HG02884 (cell line): ENCODE measurements around the gene TBC1D16.

ENCODE experiments used
- ATAC-seq: cut with Tn5 transposase; IDR thresholded peaks from one replicate; pipeline ENCODE4 v1.9.1; 2021; ENCODE audit warnings: mild to moderate bottlenecking, moderate library complexity; ENCODE audit not compliant: unreplicated experiment

Gene TBC1D16

DNA sequence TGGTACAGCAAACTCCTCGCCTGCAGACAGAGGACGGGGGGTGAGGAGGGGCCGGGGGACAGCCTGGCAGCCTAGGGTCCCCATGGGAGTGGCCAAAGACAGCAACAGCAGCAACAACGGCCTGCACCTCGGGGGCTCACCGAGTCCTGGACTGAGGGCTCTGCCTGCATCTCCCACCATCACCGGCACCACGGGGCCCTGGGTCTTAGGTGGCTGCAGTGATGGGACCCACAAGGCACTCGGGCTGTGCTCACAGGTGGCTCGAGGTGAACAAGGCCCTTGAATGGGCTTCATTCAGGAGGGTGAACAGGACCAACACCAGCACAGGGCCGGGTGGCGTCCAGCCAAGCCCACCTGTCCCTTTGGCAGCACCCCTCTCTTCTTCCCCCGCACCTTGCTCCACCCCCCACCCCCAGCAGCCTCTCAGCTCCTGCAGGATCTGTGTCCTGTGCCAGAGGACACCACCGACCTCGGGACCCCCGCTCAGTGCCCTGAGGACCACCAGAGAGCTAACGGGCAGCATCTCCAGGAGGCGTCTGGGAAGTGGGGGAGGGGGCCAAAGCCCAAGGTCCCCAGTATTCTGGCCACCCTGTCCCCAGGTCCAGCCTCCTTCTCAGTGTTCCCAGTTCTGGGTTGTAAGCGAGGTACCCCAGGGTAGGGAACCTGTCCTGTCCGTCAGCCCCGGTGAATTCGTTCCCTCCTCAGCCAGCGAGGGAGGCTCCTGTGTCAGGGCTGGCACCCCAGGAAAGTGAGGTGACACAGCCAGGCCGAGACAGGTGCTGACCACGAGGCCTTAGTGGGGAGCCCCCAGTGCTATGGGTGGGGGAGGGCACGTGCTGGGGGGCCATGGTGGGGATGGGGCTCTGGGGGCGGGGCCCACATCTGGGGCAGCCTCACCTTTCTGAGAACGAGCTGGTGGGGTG lies 94.3 kb downstream of the TBC1D16 start:
- ATAC-seq = no peak

GRCh38 chr17:79940459-79941087 lies 95.1 kb downstream of the TBC1D16 start:
- ATAC-seq = no peak

DNA sequence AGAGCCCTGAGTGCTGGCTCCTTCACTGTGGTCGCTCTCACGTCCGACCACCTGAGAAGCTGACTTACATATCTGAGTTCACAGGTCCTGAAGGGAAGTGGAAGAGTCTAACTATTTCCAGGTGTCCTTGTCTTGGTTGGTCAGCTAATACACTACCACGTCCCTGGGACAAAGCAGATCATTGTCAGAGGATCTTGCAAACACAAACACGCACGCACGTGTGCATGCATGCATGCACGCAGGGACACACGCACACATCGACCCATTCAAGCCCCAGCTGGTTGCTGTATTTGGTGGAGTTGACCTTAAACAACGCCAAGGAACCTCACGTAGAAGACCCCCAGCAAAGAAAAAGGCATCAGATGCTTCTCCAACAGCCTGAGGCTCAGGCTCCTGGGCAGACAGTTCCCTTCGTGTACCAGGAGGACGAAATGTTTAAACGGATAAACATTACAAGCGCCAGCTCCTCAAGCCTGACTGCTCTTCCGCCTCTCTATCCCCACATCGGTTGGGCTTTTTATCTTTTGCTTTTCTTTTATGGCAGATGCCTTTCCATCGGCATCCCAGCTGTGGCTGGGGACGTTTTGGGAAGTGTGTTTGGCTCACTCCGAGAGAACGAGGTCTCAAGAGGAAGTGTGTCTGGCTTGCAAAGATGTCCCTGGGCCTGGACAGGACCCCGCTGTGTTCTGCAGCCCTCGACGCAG lies 95.8 kb downstream of the TBC1D16 start:
- no peak for ATAC-seq

- no peak for ATAC-seq
Measured at GRCh38 chr17:79939094-79939435, 96.6 kb downstream of the TBC1D16 start.

GRCh38 chr17:79938336-79939093 lies 97.2 kb downstream of the TBC1D16 start:
- no peak for ATAC-seq

DNA sequence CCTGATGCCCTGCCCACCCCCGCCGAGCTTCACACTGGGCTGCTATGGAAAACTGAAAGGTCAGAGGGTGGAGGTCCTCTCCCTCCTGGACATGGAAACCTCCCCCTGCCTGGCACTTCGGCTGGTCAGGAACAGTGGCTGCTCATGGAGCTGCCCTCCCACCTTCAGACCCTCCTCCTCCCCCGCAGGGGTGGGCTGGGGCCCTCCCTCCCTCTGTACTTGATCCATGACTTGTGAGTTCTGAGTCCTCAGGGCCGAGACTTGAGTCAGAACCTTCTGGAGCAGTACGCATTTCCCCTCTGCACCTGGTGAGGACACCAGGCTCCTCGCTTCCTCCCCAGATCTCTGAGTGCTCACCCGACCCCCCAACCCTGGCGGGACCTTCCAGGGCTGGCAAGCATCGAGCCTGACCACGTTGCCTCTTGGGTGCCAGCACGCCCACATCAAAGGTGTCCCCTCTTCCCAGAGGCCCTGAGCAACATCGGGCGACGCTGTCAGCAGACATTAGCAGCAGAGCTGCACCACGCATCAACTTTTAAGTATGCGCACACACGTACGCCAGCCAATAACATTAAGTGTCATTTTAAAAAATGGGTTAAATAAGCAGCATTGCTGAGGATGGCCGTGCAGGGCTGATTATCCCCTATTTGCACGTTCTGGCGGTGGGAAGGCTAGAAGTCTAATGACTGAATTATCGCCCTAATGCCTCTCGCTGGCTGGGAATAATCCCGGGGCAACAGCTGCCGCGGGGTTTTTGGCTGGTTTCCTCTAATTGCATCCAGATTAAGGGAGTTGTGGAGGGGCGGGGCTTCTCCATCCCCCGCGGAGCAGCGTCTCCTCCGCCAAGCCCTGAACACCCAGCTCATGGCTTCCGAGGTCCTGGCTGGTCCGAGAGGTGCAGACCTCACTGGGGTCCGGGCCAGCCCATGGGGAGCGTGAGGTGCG lies 98.0 kb downstream of the TBC1D16 start:
- no peak for ATAC-seq

- no peak for ATAC-seq
Measured at GRCh38 chr17:79936641-79937381, 98.9 kb downstream of the TBC1D16 start.

- ATAC-seq = no peak
Measured at GRCh38 chr17:79936050-79936449, 99.6 kb downstream of the TBC1D16 start.

DNA sequence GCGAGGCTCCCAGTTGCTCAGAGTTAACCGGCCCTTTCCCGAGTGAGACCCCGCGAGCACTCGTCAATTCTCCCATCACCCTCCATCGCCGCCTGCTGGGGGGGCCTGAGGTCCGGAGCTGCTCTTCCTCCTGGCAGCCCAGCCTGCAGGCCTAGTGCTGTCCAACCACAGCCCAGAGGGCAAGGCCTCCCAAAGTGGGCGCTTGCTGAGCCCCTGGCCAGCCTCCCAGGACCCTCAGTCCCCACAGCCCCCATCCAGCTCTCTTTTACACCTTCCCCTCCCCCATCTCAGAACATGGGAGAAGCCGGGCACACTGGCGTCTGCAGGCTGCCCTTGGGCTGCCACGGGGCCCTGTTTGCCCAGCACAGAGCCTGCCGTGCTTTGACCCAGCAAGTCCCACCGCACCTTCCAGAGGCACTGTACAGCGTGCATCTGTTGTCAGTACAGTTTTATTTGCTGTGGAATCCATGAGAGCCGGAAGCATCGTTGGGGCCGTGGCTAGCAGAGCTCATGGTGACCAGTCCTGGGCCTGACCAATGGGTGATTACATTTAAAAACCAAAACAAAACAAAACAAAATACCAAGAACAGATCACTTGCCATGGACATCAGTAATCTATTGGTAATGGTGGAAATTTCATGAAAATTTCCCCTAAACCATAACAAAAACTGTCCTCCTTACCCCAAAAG lies 100.3 kb downstream of the TBC1D16 start:
- ATAC-seq = no peak

- no peak for ATAC-seq
Measured at GRCh38 chr17:79934653-79934970, 101.1 kb downstream of the TBC1D16 start.

GRCh38 chr17:79933863-79934652 lies 101.6 kb downstream of the TBC1D16 start:
- no peak for ATAC-seq

DNA sequence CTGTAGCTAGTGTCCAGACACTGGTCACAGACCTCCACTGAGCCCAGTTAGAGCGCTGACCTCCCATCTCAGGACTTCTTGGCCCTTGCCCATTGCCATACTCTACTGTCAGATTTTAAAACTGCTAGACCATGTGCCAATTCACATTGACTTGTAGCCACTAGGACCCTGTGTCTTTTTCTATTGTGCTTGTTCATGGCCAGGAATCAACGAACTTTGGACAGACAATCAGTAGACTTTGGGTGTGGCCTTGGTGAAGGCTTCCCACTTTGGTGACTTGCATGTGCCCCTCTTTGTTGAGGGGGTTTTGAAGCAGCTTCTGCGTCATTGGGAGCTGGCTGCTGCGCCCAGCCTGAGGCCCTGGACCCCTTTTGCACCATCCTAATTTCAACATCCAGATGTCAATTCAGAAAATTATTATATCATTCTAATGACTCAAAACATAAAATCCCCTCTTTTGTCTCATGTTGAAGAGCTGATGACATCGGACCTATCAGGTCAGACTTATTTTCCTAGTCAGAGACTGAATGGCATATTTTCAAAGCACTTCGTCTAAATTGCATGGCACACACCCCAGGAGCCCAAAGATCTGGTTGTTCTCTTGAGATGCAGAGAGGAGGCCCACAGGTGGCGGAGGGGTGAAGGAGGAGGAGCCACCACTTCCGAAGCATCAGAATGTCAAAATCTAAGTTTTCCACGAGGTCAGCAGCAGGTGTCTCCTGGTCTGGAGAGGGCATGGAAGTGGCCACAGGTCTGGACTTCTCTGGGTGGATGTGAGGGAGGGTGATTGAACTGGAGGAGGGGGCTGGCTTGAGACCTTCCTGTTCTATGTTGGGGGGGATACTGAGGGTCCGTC lies 103.0 kb downstream of the TBC1D16 start:
- ATAC-seq = no peak

GRCh38 chr17:79931817-79932309 lies 103.8 kb downstream of the TBC1D16 start:
- no peak for ATAC-seq

DNA sequence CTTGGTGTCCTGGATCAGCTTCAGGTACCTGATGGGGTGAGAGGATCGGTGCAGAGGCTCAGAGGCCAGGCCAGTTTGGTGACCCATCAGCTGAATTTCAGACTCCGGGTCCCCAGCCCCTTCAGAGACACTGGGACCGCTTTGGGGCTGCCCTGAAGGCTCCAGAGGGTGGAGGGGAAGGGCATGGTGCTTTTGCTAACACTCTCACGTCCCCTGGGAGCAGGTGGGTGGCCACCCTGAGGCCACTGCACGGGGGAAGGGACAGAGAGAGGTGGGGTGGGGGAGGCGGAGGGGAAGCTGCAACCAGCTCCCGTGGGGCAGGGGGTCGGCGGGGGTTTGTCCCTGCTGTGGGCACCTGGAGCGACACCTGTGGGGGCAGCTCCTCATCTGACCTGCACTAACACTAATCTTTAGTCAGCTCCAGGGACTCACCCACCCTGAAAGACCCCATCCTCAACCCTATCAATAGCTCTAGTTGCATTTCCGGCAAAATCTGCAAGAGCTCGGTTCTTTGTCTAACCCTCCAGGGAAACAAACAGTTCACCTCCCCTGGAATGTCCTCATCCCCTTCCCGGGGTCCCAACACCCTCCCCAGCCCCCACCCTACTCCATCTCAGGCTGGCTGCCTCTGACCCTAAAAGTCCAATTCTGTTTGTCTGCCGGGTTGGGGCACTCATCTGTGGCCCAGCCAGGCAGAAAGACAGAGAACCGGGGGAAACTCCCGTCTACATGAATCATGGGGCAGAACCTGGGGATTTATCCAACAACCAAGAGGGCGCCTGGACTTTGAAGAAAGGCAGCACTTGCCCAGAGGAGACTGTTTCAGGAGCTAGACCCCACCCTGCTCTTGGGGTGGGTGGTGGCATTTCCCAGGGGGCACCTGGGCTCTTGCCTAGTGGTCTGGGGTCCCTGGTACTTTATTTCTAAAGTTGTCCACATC lies 104.5 kb downstream of the TBC1D16 start:
- ATAC-seq = no peak

DNA sequence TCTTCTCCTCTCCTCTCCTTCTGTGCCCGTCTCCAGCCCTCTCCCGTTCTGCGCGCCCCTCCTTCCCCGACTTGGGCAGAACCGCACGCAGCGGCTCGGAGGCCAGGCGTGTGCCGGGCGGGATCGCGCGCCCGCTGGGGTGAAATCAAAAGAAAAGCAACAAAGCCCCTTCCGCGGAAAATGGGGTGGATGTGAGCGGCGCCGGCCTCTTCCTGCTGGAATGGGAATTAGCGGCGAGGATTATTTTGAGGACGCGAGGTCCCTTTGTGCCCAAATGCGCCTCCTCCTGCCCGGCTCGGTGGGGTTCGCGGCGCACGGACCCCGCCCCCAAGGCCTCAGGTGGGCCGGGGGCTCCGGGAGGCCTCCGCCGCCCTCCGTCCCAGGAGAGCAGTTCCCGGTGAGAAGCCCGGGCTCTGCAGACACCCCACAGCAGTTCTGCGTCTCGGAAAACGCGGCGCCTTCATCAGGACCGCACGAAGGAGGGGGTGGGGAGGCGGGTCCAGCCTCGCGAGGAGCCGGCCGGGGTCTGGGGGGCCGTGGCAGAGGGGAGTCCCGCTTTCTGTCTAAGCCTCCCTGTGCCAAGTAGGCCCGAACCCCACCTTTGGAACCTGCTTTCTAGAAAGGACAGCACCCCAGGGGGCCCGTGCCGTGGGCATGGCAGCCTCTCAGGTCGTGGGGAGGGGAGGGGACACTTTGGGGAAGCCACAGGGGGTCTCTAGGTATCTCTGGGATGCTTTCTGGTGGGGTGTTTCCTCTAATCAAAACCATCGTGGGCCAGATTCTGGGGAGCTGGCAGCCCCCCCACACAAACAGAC lies 105.4 kb downstream of the TBC1D16 start:
- no peak for ATAC-seq
